Measurements from ENCODE around the gene NPEPL1.

Gene NPEPL1

GRCh38 chr20:58685988-58686387, 6.6 kb upstream of the NPEPL1 start:
- no peak for DNase-seq

- no peak for DNase-seq
Observed at GRCh38 chr20:58688414-58688813, 4.2 kb upstream of the NPEPL1 start.

- no peak for DNase-seq
Observed at GRCh38 chr20:58688840-58689239, 3.8 kb upstream of the NPEPL1 start.

- DNase-seq, result no peak
Observed at GRCh38 chr20:58690396-58691135, 2.0 kb upstream of the NPEPL1 start.

- DNase-seq, result no peak
Observed at GRCh38 chr20:58691773-58692578, 624 bp upstream of the NPEPL1 start.

GRCh38 chr20:58693226-58694006, 816 bp downstream of the NPEPL1 start:
- peak; percentile 24 for DNase-seq

GRCh38 chr20:58694241-58695083, 1.9 kb downstream of the NPEPL1 start:
- DNase-seq, result no peak

GRCh38 chr20:58695084-58695722, 2.6 kb downstream of the NPEPL1 start:
- DNase-seq, result no peak

- DNase-seq, result no peak
Observed at GRCh38 chr20:58695895-58696375, 3.3 kb downstream of the NPEPL1 start.

- DNase-seq, result no peak
Observed at GRCh38 chr20:58696411-58696961, 3.9 kb downstream of the NPEPL1 start.

GRCh38 chr20:58697201-58697866, 4.7 kb downstream of the NPEPL1 start:
- no peak for DNase-seq

GRCh38 chr20:58697867-58698703, 5.5 kb downstream of the NPEPL1 start:
- DNase-seq, result no peak

- DNase-seq, result no peak
Observed at GRCh38 chr20:58698741-58699622, 6.4 kb downstream of the NPEPL1 start.

GRCh38 chr20:58699623-58700107, 7.1 kb downstream of the NPEPL1 start:
- DNase-seq, result no peak

GRCh38 chr20:58700121-58700821, 7.7 kb downstream of the NPEPL1 start:
- no peak for DNase-seq

- no peak for DNase-seq
Observed at GRCh38 chr20:58700823-58701222, 8.2 kb downstream of the NPEPL1 start.

GRCh38 chr20:58701431-58702160, 9.0 kb downstream of the NPEPL1 start:
- DNase-seq, result no peak

All from CD4-positive, alpha-beta T cell treated with Interleukin-17A for 4 hours (primary cell).